HG03103 (cell line): Measurements from ENCODE around the gene LRP11.
"Not testable (repeated sequence)": the region's sequence is repeated elsewhere in the genome, so short reads cannot be mapped to it uniquely, and the experiment has no call there.

Experiments used
- ATAC-seq: cut with Tn5 transposase; IDR thresholded peaks from one replicate; pipeline ENCODE4 v1.9.1; 2021; ENCODE audit warnings: low read depth; ENCODE audit not compliant: unreplicated experiment

LRP11 gene

GRCh38 chr6:149898966-149899365 is 34.8 kb upstream of the LRP11 start:
- no peak for ATAC-seq

GRCh38 chr6:149897855-149898744 is 33.9 kb upstream of the LRP11 start, which contains the start of gene RAET1E:
TSS of gene RAET1E (minus strand) at chr6:149898113. CDS start at chr6:149890901, 7,212 bp downstream.
- no peak for ATAC-seq

DNA sequence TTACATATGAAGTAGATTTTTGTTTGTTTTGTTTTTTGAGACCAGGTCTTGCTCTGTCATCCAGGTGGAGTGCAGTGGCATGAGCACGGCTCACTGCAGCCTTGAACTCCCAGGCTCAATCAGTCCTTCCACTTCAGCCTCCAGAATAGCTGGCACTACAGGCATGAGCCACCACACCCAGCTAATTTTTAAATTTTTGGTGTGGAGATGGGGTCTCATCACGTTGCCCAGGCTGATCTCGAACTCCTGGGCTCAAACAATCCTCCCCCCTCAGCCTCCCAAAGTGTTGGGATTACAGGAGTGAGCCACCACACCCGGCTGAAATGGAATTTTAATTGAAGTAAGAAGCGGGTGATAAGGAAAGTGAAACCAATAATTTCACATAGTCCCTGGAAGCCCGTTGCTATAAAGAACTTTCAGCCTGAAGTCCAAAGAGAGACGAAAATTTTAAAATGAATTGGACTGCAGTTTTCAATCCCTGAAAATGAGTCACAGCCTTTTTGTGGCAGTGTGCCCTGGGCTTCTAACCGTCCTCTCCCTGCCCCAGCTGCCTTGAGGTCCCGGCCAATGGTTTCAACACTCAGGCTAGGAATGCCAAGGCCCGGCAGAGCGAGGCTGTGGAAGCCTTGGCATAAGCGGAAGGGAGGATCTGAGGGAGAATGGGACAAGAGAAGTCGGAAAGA is 33.0 kb upstream of the LRP11 start:
- no peak for ATAC-seq

- ATAC-seq: no peak
Observed at GRCh38 chr6:149896491-149896890, 32.3 kb upstream of the LRP11 start.

- no peak for ATAC-seq
Observed at GRCh38 chr6:149895833-149896271, 31.7 kb upstream of the LRP11 start.

DNA sequence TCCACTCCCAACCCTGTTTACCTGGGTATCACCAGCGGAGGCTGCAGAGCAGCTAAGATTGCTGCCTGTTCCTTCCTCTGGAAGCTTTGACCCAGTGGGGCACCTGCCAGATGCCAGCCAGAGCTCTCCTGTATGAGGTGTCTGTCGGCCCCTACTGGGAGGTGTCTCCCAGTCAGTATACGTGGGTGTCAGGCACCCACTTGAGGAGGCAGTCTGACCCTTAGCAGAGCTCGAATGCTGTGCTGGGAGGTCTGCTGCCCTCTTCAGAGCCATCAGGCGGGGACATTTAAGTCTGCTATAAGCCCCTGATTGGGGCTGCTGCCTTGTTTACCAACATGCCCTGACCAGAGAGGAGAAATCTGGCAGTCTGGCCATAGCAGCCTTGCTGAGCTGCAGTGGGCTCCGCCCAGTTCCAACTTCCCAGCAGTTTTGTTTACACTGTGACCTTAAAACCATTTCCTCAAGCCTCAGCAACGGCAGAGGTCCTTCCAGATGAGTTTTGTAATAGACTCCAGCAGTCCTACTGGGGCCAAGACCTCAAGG is 31.0 kb upstream of the LRP11 start:
- no peak for ATAC-seq

- ATAC-seq: not testable (repeated sequence)
Observed at GRCh38 chr6:149891864-149892263, 27.7 kb upstream of the LRP11 start.

GRCh38 chr6:149891259-149891658 is 27.1 kb upstream of the LRP11 start:
- ATAC-seq: no peak

- ATAC-seq: no peak
Observed at GRCh38 chr6:149890629-149891045, 26.5 kb upstream of the LRP11 start.

GRCh38 chr6:149889326-149889725 is 25.2 kb upstream of the LRP11 start:
- ATAC-seq: no peak

GRCh38 chr6:149888659-149889058 is 24.5 kb upstream of the LRP11 start:
- no peak for ATAC-seq

- ATAC-seq: no peak
Observed at GRCh38 chr6:149888093-149888492, 23.9 kb upstream of the LRP11 start.

DNA sequence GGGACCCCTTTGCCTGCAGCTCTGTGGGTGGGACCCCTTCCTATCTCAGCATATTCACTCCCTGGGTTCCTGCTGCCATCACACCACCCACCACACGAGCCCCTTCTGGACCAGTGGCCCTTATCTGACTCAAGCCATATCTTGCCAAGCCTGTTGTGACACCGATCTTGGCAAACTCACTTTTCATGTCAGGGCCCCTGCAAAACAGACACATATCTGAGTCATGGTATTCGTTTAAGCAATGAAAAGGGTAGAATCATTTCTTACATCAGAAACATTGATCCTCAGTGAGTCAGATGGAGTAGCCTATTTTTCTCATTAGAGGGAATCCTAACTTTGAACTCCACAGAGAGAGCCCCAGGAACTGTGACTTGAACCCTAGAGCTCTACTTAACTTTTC is 23.2 kb upstream of the LRP11 start:
- no peak for ATAC-seq

DNA sequence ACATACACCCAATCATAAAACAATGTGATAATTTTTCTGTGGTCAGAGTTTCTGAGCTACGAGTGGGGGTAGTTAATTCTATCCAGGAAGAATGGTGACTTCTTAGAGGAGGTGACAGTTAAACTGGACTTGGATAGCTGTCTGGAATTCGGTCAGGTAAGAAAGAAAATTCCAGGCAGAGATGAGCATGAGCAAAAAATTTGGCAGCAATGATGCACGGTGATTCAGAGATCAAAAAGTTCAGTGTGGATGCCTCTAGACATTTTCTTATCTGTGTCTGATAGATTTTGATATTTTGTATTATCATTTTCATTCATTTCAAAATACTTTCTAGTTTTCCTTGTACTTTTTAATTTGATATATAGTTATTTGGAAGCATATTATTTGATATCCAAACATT is 21.7 kb upstream of the LRP11 start:
- no peak for ATAC-seq

DNA sequence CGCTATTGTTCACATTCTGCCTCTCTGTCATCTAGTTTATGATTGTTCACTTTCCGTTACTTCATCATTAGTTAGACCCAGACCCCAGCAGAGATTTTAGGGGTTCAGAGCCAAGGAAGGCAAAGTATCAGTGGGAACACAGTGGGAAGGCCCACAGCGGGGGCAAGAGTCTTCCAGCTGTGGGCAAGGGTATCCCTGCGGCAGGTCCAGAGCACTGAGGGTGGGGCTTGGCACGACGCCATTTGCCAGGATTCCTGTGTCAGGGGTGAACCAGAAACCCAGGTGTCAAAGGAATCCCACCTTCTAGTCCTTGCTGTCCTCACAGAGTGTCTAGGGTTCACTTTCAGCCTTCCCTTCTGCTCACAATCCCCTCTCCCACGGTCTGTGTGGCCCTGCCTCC is 20.5 kb upstream of the LRP11 start:
- no peak for ATAC-seq

GRCh38 chr6:149884215-149884614 is 20.1 kb upstream of the LRP11 start:
- ATAC-seq: no peak

DNA sequence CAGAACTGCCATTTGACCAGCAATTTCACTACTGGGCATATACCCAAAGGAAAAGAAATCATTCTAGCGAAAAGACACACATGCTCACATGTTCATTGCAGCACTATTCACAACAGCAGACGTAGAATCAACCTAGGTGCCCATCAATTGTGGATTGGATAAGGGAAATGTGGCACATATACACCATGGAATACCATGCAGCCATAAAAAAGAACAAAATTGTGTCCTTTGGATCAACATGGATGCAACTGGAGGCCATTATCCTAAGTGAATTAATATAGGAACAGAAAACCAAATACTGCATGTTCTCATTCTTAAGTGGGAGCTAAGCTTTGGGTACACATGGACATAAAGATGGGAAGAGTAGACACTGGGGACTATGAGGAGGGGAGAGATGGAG is 17.7 kb upstream of the LRP11 start:
- ATAC-seq: no peak

DNA sequence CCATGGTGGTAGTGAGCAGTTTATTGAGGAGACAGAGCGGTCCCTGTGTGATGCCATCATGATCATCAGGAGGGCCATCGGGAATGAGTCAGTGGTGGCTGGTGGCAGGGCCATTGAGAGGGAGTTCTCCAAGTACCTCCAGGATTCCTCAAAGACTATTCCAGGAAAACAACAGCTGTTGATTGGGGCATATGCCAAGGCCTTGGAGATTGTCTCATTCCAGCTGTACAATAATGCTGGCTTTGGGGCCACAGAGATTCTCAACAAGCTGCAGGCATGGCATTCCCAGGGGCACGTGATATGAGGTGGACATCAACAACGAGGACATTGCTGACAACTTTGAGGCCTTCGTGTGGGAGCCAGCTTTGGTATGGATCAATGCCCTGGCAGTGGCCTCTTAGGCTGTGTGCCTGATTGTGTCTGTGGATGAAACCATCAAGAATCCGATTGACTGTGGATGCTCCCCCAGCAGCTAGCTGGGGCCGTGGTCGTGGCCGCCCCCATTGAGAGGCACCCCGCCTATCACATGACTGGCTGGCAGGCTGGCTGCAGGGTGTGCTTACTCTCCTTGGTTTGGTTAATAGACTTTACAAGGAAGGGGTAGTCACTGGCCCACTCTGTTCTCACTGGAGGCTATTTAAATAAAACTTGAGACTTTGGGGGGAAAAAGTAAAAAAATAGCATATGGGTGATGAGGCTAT is 17.1 kb upstream of the LRP11 start:
- no peak for ATAC-seq

GRCh38 chr6:149877659-149878058 is 13.5 kb upstream of the LRP11 start:
- ATAC-seq: no peak

- ATAC-seq: no peak
Observed at GRCh38 chr6:149876241-149876933, 12.2 kb upstream of the LRP11 start.
